HepG2 (cell line): ENCODE measurements around the gene VAMP4. TPM values are rescaled to one million over a fixed set of nuclear protein-coding genes. Genes with fewer than 3 reads are reported as not detected.

ENCODE experiments used
- ATF1 ChIP-seq: IDR thresholded peaks from 2 replicates; pipeline ENCODE4 v1.6.1; 2016; ENCODE audit warnings: mild to moderate bottlenecking, control low read depth
- DMAP1 ChIP-seq: IDR thresholded peaks from 2 replicates; pipeline ENCODE4 v1.6.1; 2016
- ETV6 ChIP-seq: sonication (generic); formaldehyde crosslinking; conservative IDR thresholded peaks from 2 replicates; pipeline ENCODE4 v1.4.0; 2020; ENCODE audit warnings: missing genetic modification reagents
- HOMEZ ChIP-seq: IDR thresholded peaks from 2 replicates; pipeline ENCODE4 v1.6.1; 2016; ENCODE audit warnings: low read depth
- HOXA3 ChIP-seq: sonication (generic); formaldehyde crosslinking; IDR thresholded peaks from 2 replicates; pipeline ENCODE4 v1.5.0; 2020; ENCODE audit warnings: missing genetic modification reagents
- MEIS1 ChIP-seq: sonication (generic); formaldehyde crosslinking; IDR thresholded peaks from 2 replicates; pipeline ENCODE4 v1.9.0; 2021; ENCODE audit warnings: mild to moderate bottlenecking, missing genetic modification reagents, moderate library complexity, borderline replicate concordance
- NR1H2 ChIP-seq: sonication (generic); formaldehyde crosslinking; IDR thresholded peaks from 2 replicates; pipeline ENCODE4 v1.8.1; 2022; ENCODE audit warnings: low read depth, missing genetic modification reagents, borderline replicate concordance
- POLR2G ChIP-seq: fragments of 200-400 bp; formaldehyde crosslinking; IDR thresholded peaks from 2 replicates; pipeline ENCODE4 v1.6.1; 2018; ENCODE audit warnings: mild to moderate bottlenecking, low read depth, low read length, moderate library complexity
- RNF2 ChIP-seq: fragments of 450-650 bp; conservative IDR thresholded peaks from 2 replicates; pipeline ENCODE4 v1.6.1; 2016; ENCODE audit warnings: low read depth
- THRA ChIP-seq: sonication (generic); formaldehyde crosslinking; IDR thresholded peaks from 2 replicates; pipeline ENCODE4 v1.4.0; 2020; ENCODE audit warnings: missing genetic modification reagents, borderline replicate concordance
- UBTF ChIP-seq: sonication (generic); formaldehyde crosslinking; IDR thresholded peaks from 2 replicates; pipeline ENCODE4 v1.4.0; 2020; ENCODE audit warnings: mild to moderate bottlenecking, missing genetic modification reagents
- ZFP82 ChIP-seq: sonication (generic); formaldehyde crosslinking; IDR thresholded peaks from 2 replicates; pipeline ENCODE4 v1.5.1; 2020; ENCODE audit warnings: mild to moderate bottlenecking, missing genetic modification reagents, borderline replicate concordance
- ZHX2 ChIP-seq, 2 experiments: sonication (generic) in 1 of 2; formaldehyde crosslinking in 1 of 2; IDR thresholded peaks; 2 replicates each; pipeline versions ENCODE4 v1.6.1 to v1.9.0; 2014 to 2022; ENCODE audit warnings: antibody characterized with exemption in 1 of 2, borderline replicate concordance in 1 of 2, inconsistent platforms in 1 of 2, low read depth in 1 of 2, missing genetic modification reagents in 1 of 2
- ZNF124 ChIP-seq: sonication (generic); formaldehyde crosslinking; IDR thresholded peaks from 2 replicates; pipeline ENCODE4 v1.4.0; 2020; ENCODE audit warnings: missing genetic modification reagents
- ZNF503 ChIP-seq: sonication (generic); formaldehyde crosslinking; IDR thresholded peaks from 2 replicates; pipeline ENCODE4 v1.4.0; 2020; ENCODE audit warnings: missing genetic modification reagents
- polyA plus RNA-seq, 8 experiments: library from polyadenylated mRNA; depleted of rRNA in 3 of 8; stranded (reverse) in 7 of 8; unstranded in 1 of 8; fragments of >200 nt; fragmentation: Illumina TruSeq in 4 of 8; extraction: Trizol in 4 of 8; gene quantifications; 2 replicates each; pipeline versions ENCODE4 v1.2.1 to v1.2.3, GENCODE V29; 2011 to 2016; ENCODE audit warnings: low read depth in 4 of 8, missing spikeins in 1 of 8, mixed read lengths in 1 of 8; ENCODE audit not compliant: insufficient read depth in 1 of 8
- total RNA-seq, 5 experiments: library from RNA; depleted of rRNA; stranded (reverse); fragments of >200 nt; fragmentation: Illumina TruSeq; extraction: Trizol; gene quantifications; 2 replicates each; pipeline ENCODE4 v1.2.3, GENCODE V29; 2016; ENCODE audit warnings: low read depth in 1 of 5

VAMP4 gene
- total and polyA plus RNA-seq, 2 of the 13 experiments (the other 11 are each of a cell fraction or from before 2014, with no cell fraction given), result 1.4 to 2.0 TPM

- TF ChIP-seq ZHX2 (IDR thresholded peaks at IDR 0.05; ENCODE audit: low read depth), result no peak; the same call in 1 of the 2 replicates
- TF ChIP-seq ZHX2 (CRISPR knock-in tag; IDR thresholded peaks at IDR 0.05; ENCODE audit: borderline replicate concordance), result no peak
- TF ChIP-seq HOMEZ (CRISPR knock-in tag), result peak; percentile 94
- 0 out of 2 replicates have a peak, but pooled peaks have one; percentile 24 for TF ChIP-seq MEIS1
- TF ChIP-seq ETV6 (CRISPR knock-in tag), result no peak
- peak; percentile 39; the same call in 1 of the 2 replicates for TF ChIP-seq RNF2
- no peak for TF ChIP-seq ZNF124 (CRISPR knock-in tag)
- TF ChIP-seq THRA (CRISPR knock-in tag), result no peak; the same call in 1 of the 2 replicates
- TF ChIP-seq DMAP1 (CRISPR knock-in tag), result 0 out of 2 replicates have a peak, but pooled peaks have one; percentile 50
- TF ChIP-seq ATF1, result peak; percentile 96
- TF ChIP-seq NR1H2 (CRISPR knock-in tag), result no peak; the same call in 1 of the 2 replicates
- no peak for TF ChIP-seq ZFP82
- no peak for TF ChIP-seq ZNF503 (CRISPR knock-in tag)
- TF ChIP-seq UBTF (CRISPR knock-in tag), result peak; percentile 66
- peak; percentile 84; the same call in 1 of the 2 replicates for TF ChIP-seq HOXA3 (CRISPR knock-in tag)
- peak; percentile 92 for TF ChIP-seq POLR2G
Observed at GRCh38 chr1:171781176-171781875, 39.5 kb upstream of the VAMP4 start, which contains the start of gene METTL13 (continued).
